ENCODE data around the gene AK2. TPM values are rescaled to one million over a fixed set of nuclear protein-coding genes. Genes with fewer than 3 reads are reported as not detected.

AK2 gene
- total RNA-seq, 1 experiment from 2014 or later = 159 TPM

- Histone ChIP-seq H2BK5ac (ENCODE audit: insufficient read length, low read length) (no peak overlapping the region), H4K91ac (ENCODE audit: insufficient read length, low read depth, low read length) (no peak overlapping the region), H2BK120ac (ENCODE audit: low read depth, low read length, poor library complexity, severe bottlenecking) (no peak overlapping the region), H3K27me3 (ENCODE audit: insufficient read depth, low read length) (no peaks in the 10 kb centered on the region), H3K4me2 (ENCODE audit: insufficient read depth, insufficient read length, low read length) (no peak overlapping the region), H3K9ac (ENCODE audit: extremely low read depth, insufficient read length, low read length) (no peak overlapping the region), H2BK15ac (ENCODE audit: low read depth, low read length) (no peak overlapping the region), H3K56ac (ENCODE audit: insufficient read length, low read depth, low read length) (no peak overlapping the region), H2AFZ (ENCODE audit: low read length) (no peak overlapping the region), H3K79me1 (ENCODE audit: insufficient read depth, low read depth, low read length, poor library complexity, severe bottlenecking) (no peaks in the 10 kb centered on the region), H3K79me2 (ENCODE audit: insufficient read depth, low read length) (no peaks in the 10 kb centered on the region), H3K27ac (ENCODE audit: insufficient read length, low read depth, low read length) (no peak overlapping the region), H3T11ph (ENCODE audit: low read length) (no peak overlapping the region), H3K23me2 (ENCODE audit: insufficient read length, low read depth, low read length, poor library complexity, severe bottlenecking) (no peaks in the 10 kb centered on the region), H3K18ac (ENCODE audit: insufficient read length, low read depth, low read length) (no peak overlapping the region), H4K8ac (replicated peaks; ENCODE audit: insufficient read length, low read depth, low read length) (no peak overlapping the region), H3K23ac (ENCODE audit: insufficient read length, low read depth, low read length) (no peak overlapping the region), H3K4me1 (ENCODE audit: insufficient read depth, low read length) (no peaks in the 10 kb centered on the region), H2BK12ac (ENCODE audit: insufficient read length, low read depth, low read length) (no peak overlapping the region), H2BK20ac (ENCODE audit: low read depth, low read length, poor library complexity, severe bottlenecking) (no peak overlapping the region), H3K4ac (ENCODE audit: low read depth, low read length) (no peak overlapping the region), H3K14ac (ENCODE audit: insufficient read depth, low read length) (no peak overlapping the region), H2AK5ac (ENCODE audit: insufficient read length, low read length) (no peak overlapping the region), H3K9me3 (ENCODE audit: control insufficient read depth, low read depth, low read length) (no peaks in the 10 kb centered on the region), H4K5ac (ENCODE audit: insufficient read length, low read depth, low read length) (no peak overlapping the region), H4K20me1 (ENCODE audit: control insufficient read depth, insufficient read depth, insufficient read length) (no peaks in the 10 kb centered on the region)
- Mint-ChIP-seq H3K27ac (no peak overlapping the region), H3K4me3 (no peak overlapping the region), H3K36me3 (ENCODE audit: insufficient read depth in 1 of 3, low read depth in 3 of 3) (no peaks in the 10 kb centered on the region), H3K9me3 (no peaks in the 10 kb centered on the region), H3K4me1 (peaks cover 0 to 6% of the 10 kb centered on the region in 2 experiments; a peak in 3 of 4 replicates), H3K27me3 (ENCODE audit: low read depth) (peaks cover 13% of the 10 kb centered on the region)
- no CpG with 5 or more reads among the region's 2 CpGs for WGBS (ENCODE audit: extremely low coverage, insufficient read length, low lambda C conversion rate)
- no peak for DNase-seq
- no peak for TF ChIP-seq CTCF (conservative IDR thresholded peaks at IDR 0.05)
Measured at GRCh38 chr1:33072707-33073106, 36.0 kb upstream of the AK2 start.
